ENCODE results near the gene RAB30. TPM values are rescaled to one million over a fixed set of nuclear protein-coding genes. Genes with fewer than 3 reads are reported as not detected.

Gene RAB30
- total RNA-seq, 1 donor from 2014 or later = 24.7 TPM

GRCh38 chr11:83008581-83008923 lies 63.1 kb downstream of the RAB30 start:
- DNase-seq = no peak
- no peaks in the 10 kb centered on the region for H3K27me3 ChIP-seq (ENCODE audit: low read depth)
- H3K9me3 ChIP-seq (replicated peaks) = no peaks in the 10 kb centered on the region
- H3K4me3 ChIP-seq = no peak overlapping the region
- TF ChIP-seq CTCF (IDR thresholded peaks at IDR 0.05; ENCODE audit: borderline replicate concordance) = no peak
- H3K27ac ChIP-seq (replicated peaks) = peak overlapping the region; percentile 81
- intact Hi-C loops (cut with micrococcal nuclease) = loop anchor here (10.0 kb wide), 1 partner anchor 56 kb away; no protein-coding TSS in a partner anchor
- H3K36me3 ChIP-seq = no peaks in the 10 kb centered on the region
- H3K4me1 ChIP-seq = peaks cover 87% of the 10 kb centered on the region

- Histone ChIP-seq H3K4me3 (peak overlapping the region; percentile 14), H3K27me3 (ENCODE audit: low read depth) (no peaks in the 10 kb centered on the region), H3K36me3 (no peaks in the 10 kb centered on the region), H3K27ac (replicated peaks) (peak overlapping the region; percentile 81), H3K4me1 (peaks cover 82% of the 10 kb centered on the region), H3K9me3 (replicated peaks) (no peaks in the 10 kb centered on the region)
- TF ChIP-seq CTCF (IDR thresholded peaks at IDR 0.05; ENCODE audit: borderline replicate concordance) = no peak
- peak; percentile 55 for DNase-seq
- intact Hi-C loops (cut with micrococcal nuclease) = loop anchor here (10.0 kb wide), 1 partner anchor 57 kb away; no protein-coding TSS in a partner anchor
These were observed 63.7 kb downstream of the RAB30 start for GRCh38 chr11:83007909-83008580.

GRCh38 chr11:83007477-83007876 lies 64.2 kb downstream of the RAB30 start:
- TF ChIP-seq CTCF (IDR thresholded peaks at IDR 0.05; ENCODE audit: borderline replicate concordance) = no peak
- peak overlapping the region; percentile 14 for H3K4me3 ChIP-seq
- DNase-seq = no peak
- H3K9me3 ChIP-seq (replicated peaks) = no peaks in the 10 kb centered on the region
- intact Hi-C loops (cut with micrococcal nuclease) = loop anchor here (10.0 kb wide), 1 partner anchor 57 kb away; no protein-coding TSS in a partner anchor
- peaks cover 76% of the 10 kb centered on the region for H3K4me1 ChIP-seq
- H3K27me3 ChIP-seq (ENCODE audit: low read depth) = no peaks in the 10 kb centered on the region
- H3K27ac ChIP-seq (replicated peaks) = peak overlapping the region; percentile 81
- no peaks in the 10 kb centered on the region for H3K36me3 ChIP-seq

GRCh38 chr11:83006877-83007330 lies 64.8 kb downstream of the RAB30 start:
- peaks cover 76% of the 10 kb centered on the region for H3K4me1 ChIP-seq
- H3K27ac ChIP-seq (replicated peaks) = peak overlapping the region; percentile 81
- no peaks in the 10 kb centered on the region for H3K9me3 ChIP-seq (replicated peaks)
- intact Hi-C loops (cut with micrococcal nuclease) = loop anchor here (10.0 kb wide), 1 partner anchor 58 kb away; no protein-coding TSS in a partner anchor
- no peak for DNase-seq
- H3K36me3 ChIP-seq = no peaks in the 10 kb centered on the region
- H3K4me3 ChIP-seq = no peak overlapping the region
- no peaks in the 10 kb centered on the region for H3K27me3 ChIP-seq (ENCODE audit: low read depth)
- no peak for TF ChIP-seq CTCF (IDR thresholded peaks at IDR 0.05; ENCODE audit: borderline replicate concordance)

GRCh38 chr11:83004746-83005556 lies 66.7 kb downstream of the RAB30 start:
- no peak for DNase-seq
- H3K27ac ChIP-seq (replicated peaks) = no peak overlapping the region
- H3K4me3 ChIP-seq = no peak overlapping the region
- no peaks in the 10 kb centered on the region for H3K36me3 ChIP-seq
- TF ChIP-seq CTCF (IDR thresholded peaks at IDR 0.05; ENCODE audit: borderline replicate concordance) = no peak
- no peaks in the 10 kb centered on the region for H3K27me3 ChIP-seq (ENCODE audit: low read depth)
- intact Hi-C loops (cut with micrococcal nuclease) = loop anchor here (10.0 kb wide), 1 partner anchor 60 kb away; no protein-coding TSS in a partner anchor
- H3K4me1 ChIP-seq = peaks cover 72% of the 10 kb centered on the region
- H3K9me3 ChIP-seq (replicated peaks) = no peaks in the 10 kb centered on the region

Data from left ventricle myocardium inferior (tissue), 1 donor.